Mucosa of descending colon (tissue), 3 donors: ENCODE results near the gene SMYD2. TPM values are rescaled to one million over a fixed set of nuclear protein-coding genes. Genes with fewer than 3 reads are reported as not detected.
"Not testable (repeated sequence)": the region's sequence is repeated elsewhere in the genome, so short reads cannot be mapped to it uniquely, and the experiment has no call there.

Experiments
- ATAC-seq: fragments of 200-7000 bp; cut with Tn5 transposase; one replicate; pipeline ENCODE4 v1.9.1; 2020; ENCODE audit warnings: mild to moderate bottlenecking, moderate library complexity
- DNase-seq, 3 donors: peaks; one replicate each; pipeline ENCODE4 v3.0.0-alpha.2; 2020
- H3K36me3 ChIP-seq: fragments of 200-600 bp; one replicate; pipeline ENCODE4 v1.8.0; 2021; ENCODE audit warnings: low read depth, mild to moderate bottlenecking
- H3K4me1 ChIP-seq: fragments of 200-600 bp; one replicate; pipeline ENCODE4 v1.8.0; 2021; ENCODE audit warnings: low read depth, mild to moderate bottlenecking
- H3K4me3 ChIP-seq: fragments of 200-600 bp; one replicate; pipeline ENCODE4 v1.8.0; 2021; ENCODE audit warnings: mild to moderate bottlenecking
- H3K9me3 ChIP-seq: fragments of 200-600 bp; one replicate; pipeline ENCODE4 v1.8.0; 2021; ENCODE audit warnings: mild to moderate bottlenecking
- intact Hi-C, 2 donors: fragments of 100-400 bp; cut with DNase I in 1 of 2; cut with micrococcal nuclease in 1 of 2; formaldehyde crosslinking; loops; one replicate each; pipeline versions ENCODE4 v1.11.0 to v1.11.1; 2022; cut with DNase I, micrococcal nuclease
- total RNA-seq, 3 donors: library from RNA; stranded (reverse); fragmentation: NEBNext Ultra II Directional in 2 of 3; extraction: Animal tissue kit (Norgen Biotek cat#: 25700) in 2 of 3; gene quantifications; one replicate each; pipeline versions ENCODE4 v1.2.1 to v1.2.4, GENCODE V29; 2021 to 2023
- TF ChIP-seq, protein P1 (sequence below): fragments of 200-600 bp; IDR thresholded peaks from one replicate; pipeline ENCODE4 v1.8.0; 2022; ENCODE audit warnings: antibody characterized with exemption, mild to moderate bottlenecking
- donor health status: DM: no; HTN: no; CAD: no; lungs with moderate emphysema.
- donor health status: DM: no; HTN: no; CAD: no.
- donor health status: DM: no; HTN: yes; CAD: no.

SMYD2 gene
- total RNA-seq, 3 donors from 2014 or later: 15.9 to 23.4 (median 18.6) TPM

GRCh38 chr1:214272964-214273533 is 7.9 kb upstream of the SMYD2 start:
- intact Hi-C loops: no loop called here
- TF ChIP-seq, protein P1, sequence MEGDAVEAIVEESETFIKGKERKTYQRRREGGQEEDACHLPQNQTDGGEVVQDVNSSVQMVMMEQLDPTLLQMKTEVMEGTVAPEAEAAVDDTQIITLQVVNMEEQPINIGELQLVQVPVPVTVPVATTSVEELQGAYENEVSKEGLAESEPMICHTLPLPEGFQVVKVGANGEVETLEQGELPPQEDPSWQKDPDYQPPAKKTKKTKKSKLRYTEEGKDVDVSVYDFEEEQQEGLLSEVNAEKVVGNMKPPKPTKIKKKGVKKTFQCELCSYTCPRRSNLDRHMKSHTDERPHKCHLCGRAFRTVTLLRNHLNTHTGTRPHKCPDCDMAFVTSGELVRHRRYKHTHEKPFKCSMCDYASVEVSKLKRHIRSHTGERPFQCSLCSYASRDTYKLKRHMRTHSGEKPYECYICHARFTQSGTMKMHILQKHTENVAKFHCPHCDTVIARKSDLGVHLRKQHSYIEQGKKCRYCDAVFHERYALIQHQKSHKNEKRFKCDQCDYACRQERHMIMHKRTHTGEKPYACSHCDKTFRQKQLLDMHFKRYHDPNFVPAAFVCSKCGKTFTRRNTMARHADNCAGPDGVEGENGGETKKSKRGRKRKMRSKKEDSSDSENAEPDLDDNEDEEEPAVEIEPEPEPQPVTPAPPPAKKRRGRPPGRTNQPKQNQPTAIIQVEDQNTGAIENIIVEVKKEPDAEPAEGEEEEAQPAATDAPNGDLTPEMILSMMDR: no peak

DNA sequence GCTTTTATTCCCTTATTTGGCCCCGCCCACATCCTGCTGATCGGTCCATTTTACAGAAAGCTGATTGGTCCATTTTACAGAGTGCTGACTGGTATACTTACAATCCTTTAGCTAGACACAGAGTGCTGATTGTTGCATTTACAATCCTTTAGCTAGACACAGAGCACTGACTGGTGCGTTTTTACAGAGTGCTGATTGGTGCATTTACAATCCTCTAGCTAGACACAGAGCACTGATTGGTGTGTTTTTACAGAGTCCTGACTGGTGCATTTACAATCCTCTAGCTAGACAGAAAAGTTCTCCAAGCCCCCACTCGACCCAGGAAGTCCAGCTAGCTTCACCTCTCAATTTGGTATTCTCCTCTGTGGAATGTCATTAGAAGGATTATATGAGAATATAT is 5.3 kb upstream of the SMYD2 start:
- intact Hi-C loops, H3K4me3 ChIP-seq, ATAC-seq: not testable (repeated sequence)

More at GRCh38 chr1:214272964-214273533, 7.9 kb upstream of the SMYD2 start:
- Histone ChIP-seq H3K36me3 (no peaks in the 10 kb centered on the region), H3K9me3 (no peaks in the 10 kb centered on the region), H3K4me3 (no peak overlapping the region), H3K4me1 (no peaks in the 10 kb centered on the region)
- DNase-seq (no peak), ATAC-seq (no peak)

GRCh38 chr1:214276786-214277185 is 4.2 kb upstream of the SMYD2 start:
- H3K9me3 ChIP-seq: no peaks in the 10 kb centered on the region
- H3K4me3 ChIP-seq: no peak overlapping the region
- no peak for DNase-seq
- ATAC-seq: no peak
- H3K36me3 ChIP-seq: no peaks in the 10 kb centered on the region
- intact Hi-C loops: no loop called here
- TF ChIP-seq, protein P1: no peak
- H3K4me1 ChIP-seq: no peaks in the 10 kb centered on the region

More for the DNA sequence above, 5.3 kb upstream of the SMYD2 start:
- DNase-seq, H3K9me3 ChIP-seq, H3K36me3 ChIP-seq, H3K4me1 ChIP-seq: not testable (repeated sequence)

DNA sequence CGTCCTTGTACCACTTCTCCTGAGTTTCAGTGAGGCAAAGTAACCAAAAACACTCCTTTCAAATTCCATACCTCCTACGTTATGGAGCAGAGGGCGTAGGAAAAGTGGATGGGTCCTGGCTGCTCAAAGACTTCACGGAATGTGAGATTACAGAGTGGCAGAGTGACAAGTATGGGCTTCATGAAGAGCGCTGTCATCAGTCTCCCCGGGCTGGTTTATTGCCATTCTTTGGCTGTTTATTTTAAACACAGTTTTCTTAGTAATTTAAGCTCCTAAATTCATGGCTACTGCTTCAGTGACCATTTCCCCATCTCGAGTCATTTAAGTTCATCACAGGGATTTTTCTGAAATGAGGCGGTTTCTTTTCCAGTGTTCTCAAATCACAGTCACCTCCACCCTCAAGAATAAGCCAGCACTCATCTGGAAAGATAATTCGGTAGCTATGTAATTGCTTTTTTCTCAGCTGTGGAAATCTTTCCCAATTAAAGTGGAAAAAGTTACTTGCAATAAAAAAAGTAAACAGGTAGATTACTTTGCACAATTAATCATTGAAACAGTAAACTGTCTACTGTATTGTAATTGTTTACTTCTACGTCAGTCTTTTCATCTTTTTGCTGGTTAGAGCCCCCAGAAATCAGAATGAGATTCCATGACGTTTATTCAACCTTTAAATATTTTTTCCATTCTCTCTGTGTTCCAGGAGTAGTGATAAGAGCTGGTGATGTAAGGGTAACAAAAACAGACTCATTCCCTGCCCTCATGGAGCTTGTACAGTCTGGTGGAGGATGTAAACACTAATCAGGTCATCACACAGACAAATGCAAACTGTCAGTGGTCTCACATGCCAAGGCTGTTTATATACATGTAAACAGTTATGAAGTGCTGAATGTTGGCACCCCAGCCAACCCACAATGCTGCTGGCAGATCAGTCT is 3.0 kb upstream of the SMYD2 start:
- intact Hi-C loops: no loop called here
- Histone ChIP-seq H3K4me3 (no peak overlapping the region), H3K4me1 (no peaks in the 10 kb centered on the region), H3K36me3 (no peaks in the 10 kb centered on the region), H3K9me3 (no peaks in the 10 kb centered on the region)
- TF ChIP-seq, protein P1: no peak
- ATAC-seq: no peak
- DNase-seq: no peak

- Histone ChIP-seq H3K9me3 (no peaks in the 10 kb centered on the region), H3K4me3 (peak overlapping the region; percentile 57), H3K36me3 (no peaks in the 10 kb centered on the region), H3K4me1 (no peaks in the 10 kb centered on the region)
- intact Hi-C loops: no loop called here
- peak; percentile 67 for ATAC-seq
- TF ChIP-seq, protein P1: no peak
- DNase-seq: peak; percentile 66 to 71 (median 68)
Measured at GRCh38 chr1:214280386-214281020, 456 bp upstream of the SMYD2 start.
